ENCODE data around the gene RPS16. TPM values are rescaled to one million over a fixed set of nuclear protein-coding genes. Genes with fewer than 3 reads are reported as not detected.

The RPS16 gene
- total and polyA plus RNA-seq, 2 of the 13 experiments (the other 11 are each of a cell fraction or from before 2014, with no cell fraction given), result 488 to 2,583 TPM

GRCh38 chr19:39435499-39436349, at the start of gene RPS16 (continued):
- no peak for TF ChIP-seq ZNF597 (CRISPR knock-in tag; IDR thresholded peaks at IDR 0.05)
- peak; percentile 62 for TF ChIP-seq RNF2 (conservative IDR thresholded peaks at IDR 0.05; ENCODE audit: low read depth)
- TF ChIP-seq ZSCAN5A (CRISPR knock-in tag; IDR thresholded peaks at IDR 0.05; ENCODE audit: borderline replicate concordance), result no peak
- TF ChIP-seq E2F1 (CRISPR knock-in tag; IDR thresholded peaks at IDR 0.05), result peak; percentile 95
- no peak for TF ChIP-seq SAFB2 (CRISPR knock-in tag; IDR thresholded peaks at IDR 0.05; ENCODE audit: borderline replicate concordance, low read depth)
- TF ChIP-seq ZNF570 (CRISPR knock-in tag; IDR thresholded peaks at IDR 0.05; ENCODE audit: borderline replicate concordance), result no peak
- no peak for TF ChIP-seq RFX3 (CRISPR knock-in tag; IDR thresholded peaks at IDR 0.05)
- TF ChIP-seq ZKSCAN1 (IDR thresholded peaks at IDR 0.05; ENCODE audit: low read length), result no peak
- peak; percentile 63; the same call in 1 of the 2 replicates for TF ChIP-seq ZHX1 (CRISPR knock-in tag; IDR thresholded peaks at IDR 0.05; ENCODE audit: low read depth)
- TF ChIP-seq CSRNP2 (CRISPR knock-in tag; conservative IDR thresholded peaks at IDR 0.05; ENCODE audit: low read depth), result peak; percentile 62; the same call in 1 of the 2 replicates
- no peak for TF ChIP-seq ZFP36 (IDR thresholded peaks at IDR 0.05; ENCODE audit: borderline replicate concordance, low read depth, low read length, partially characterized antibody)
- no peak for TF ChIP-seq PRDM15 (CRISPR knock-in tag; IDR thresholded peaks at IDR 0.05)
- TF ChIP-seq DNMT3B (CRISPR knock-in tag; conservative IDR thresholded peaks at IDR 0.05), result no peak
- peak; percentile 98 for TF ChIP-seq DMAP1 (CRISPR knock-in tag; IDR thresholded peaks at IDR 0.05)
- no peak for TF ChIP-seq NFE2L2 (IDR thresholded peaks at IDR 0.05; ENCODE audit: low read length)
- TF ChIP-seq KDM1A (CRISPR knock-in tag; IDR thresholded peaks at IDR 0.05), result no peak
- TF ChIP-seq ZNF446 (CRISPR knock-in tag; IDR thresholded peaks at IDR 0.05), result no peak

Data from HepG2 (cell line).